Stimulated activated CD4-positive, alpha-beta T cell treated with anti-CD3 and anti-CD28 coated beads, Interleukin-1b, Interleukin-23, amount 100 ng/mL, for 1 hour (primary cell): Measurements from ENCODE around the gene FAM118A.
"Not testable (repeated sequence)": the region's sequence is repeated elsewhere in the genome, so short reads cannot be mapped to it uniquely, and the experiment has no call there.

Source experiments
- DNase-seq, 2 donors: peaks; one replicate each; pipeline ENCODE4 v3.0.0-alpha.2; 2020; ENCODE audit warnings: low read depth in 2 of 2

The FAM118A gene

DNA sequence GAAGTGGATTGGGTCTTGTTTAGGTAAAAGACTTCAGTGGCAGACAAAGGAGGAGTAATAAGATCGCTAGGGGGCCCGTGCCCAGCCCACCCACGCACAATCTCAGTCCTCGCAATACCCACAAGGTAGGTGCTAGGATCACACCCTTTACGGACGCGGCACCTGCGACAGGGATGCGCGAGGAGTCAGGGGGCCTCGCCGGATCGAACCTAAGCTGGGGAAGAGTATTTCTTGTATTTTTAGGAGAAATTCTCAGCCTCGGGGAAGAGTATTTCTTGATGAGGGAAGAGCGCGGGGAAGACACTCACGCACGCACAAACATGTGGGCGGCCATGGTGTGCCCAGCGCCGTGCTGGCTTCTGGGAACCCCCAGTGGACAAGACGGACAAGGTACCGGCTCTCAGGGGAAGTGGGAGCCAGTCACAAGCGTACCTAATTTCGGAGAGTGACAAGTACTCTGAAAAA is 745 bp upstream of the FAM118A start:
- no peak for DNase-seq

DNA sequence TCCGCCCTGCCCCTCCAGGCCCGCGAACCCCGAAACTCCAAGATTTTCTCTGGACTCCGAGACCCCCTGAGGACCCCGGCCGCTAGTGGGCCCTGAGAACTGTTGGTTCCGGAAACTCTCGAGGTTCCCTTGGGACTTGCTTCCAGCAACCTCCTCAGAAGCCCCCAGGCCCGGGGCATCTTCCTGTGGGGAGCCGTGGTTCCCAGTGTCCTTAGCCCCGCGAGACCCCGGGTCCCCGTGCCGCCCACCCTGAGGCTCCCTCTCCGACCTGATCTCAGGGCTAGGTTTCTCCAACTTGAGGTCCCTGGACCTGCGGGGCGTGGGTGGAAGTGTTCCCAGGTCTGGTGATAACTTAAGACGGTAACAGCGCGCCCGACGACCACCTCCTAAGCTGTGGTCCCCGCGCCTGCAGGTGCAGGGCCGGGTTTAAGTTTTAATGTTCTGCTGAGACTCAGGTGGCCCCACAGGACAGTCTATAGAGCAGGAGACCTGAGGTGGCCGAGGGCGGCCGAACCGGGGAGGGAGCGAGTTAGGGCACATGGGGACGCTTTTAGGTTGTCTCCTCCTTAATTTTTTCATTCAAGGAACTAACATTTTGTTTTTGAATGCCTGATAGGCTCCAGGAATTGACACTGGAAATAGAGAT is 720 bp downstream of the FAM118A start:
- DNase-seq = no peak

DNA sequence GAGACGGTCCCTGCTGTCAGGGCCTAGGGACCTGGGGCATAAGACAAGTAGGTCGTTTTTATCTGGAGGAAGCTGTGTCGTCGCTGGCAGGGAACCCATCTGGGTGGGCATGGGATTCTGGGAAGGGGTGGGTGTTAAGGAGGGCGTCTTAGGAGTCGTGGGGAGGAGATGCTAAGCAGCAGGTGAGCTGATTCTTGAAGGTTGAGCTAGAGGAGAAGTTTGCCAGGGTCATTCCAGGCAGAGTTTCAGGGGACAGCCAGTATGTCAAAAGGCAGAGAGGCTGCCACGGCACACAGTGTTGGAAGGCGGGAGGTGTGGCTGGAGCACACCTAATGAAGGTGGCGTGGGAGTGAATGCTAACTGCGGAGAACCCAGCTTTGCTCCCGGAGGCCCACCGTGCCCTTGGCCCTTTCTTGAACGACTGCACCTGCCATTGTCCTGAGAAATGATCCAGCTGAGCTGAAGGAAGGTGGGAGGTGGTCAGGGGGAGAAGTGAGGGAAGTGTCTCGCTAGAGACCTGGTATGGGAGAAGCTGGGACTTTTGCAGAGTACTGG is 1.3 kb downstream of the FAM118A start:
- no peak for DNase-seq

DNA sequence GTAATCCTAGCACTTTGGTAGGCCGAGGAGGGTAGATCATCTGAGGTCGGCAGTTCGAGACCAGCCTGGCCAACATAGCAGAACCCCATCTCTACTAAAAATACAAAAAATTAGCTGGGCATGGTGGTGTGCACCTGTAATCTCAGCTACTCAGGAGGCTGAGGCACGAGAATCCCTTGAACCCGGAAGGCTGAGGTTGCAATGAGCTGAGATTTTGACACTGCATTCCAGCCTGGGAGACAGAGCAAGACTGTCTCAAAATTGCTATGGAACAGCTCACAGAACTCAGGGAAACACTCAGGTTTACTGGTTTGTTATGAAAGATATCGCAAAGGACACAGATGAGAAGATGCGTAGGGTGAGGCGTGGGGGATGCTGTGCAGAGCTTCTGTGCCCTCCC is 2.7 kb downstream of the FAM118A start:
- DNase-seq = no peak

DNA sequence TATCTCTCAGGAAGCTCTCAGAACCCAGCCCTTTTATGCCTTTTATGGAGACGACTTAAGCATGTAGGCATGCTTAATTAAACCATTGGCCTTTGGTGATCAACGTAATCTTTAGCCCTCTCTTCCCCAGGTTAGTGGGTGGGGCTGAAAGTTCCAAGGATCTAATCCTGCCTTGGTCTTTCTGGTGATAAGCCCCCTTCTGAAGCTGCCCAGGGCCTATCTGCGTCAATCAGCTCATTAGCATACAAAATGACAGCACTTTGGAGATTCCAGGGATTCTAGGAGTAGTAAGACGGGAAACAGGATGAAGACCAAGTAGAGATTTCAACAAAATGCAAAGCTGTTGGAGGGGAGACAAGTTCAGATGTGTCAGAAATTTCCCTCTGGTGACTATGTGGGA is 3.1 kb downstream of the FAM118A start:
- no peak for DNase-seq

DNA sequence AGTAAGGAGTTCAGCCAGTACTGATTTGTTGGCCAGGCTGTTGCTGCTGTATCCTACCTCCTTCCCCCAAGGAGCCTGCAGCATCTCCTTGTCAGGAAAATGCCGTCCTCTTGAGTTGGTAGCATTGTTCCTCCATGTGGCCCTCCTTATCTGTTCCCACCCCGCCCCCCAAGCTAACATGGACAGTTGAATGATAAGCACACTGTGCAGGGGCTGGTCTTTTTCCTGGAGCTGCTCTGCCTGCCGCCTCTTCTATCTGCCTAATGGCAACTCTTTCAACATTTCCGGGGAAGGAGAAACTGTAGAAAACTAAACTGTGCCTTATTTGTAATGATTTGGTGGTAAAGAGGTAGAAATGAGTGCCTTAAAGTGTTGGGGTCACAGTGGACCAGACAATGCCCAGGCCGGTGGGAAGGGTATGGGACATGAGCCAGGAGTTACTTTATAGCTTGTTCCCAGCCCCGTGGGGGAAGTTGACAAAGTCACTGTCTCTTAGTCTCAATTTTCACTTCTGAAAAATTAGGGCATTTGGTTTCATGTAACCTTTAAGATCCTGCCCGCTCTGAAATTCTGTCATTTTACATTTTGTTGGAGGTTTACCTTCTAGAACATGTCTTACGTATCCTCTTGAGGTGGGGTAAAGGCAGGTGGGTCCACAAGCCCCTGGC is 4.5 kb downstream of the FAM118A start:
- no peak for DNase-seq

DNA sequence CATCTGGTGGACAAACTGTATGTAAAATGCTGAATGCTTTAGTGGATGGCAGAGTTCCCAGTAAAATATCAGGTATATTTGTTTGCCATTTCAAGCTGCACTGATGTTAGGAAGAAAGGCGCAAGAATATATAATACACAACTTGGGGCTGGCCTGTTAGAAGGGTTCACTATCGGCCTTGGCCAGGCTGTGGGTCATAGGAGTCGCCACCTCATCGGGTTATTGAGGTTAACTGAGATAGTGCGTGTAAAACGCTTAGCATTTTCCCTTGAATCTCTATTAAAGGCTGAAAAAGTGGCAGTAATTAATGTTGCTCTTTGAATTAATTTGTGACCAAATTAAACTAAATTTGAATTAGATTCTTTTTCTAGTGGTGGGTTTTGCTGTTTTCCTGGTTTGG is 5.1 kb downstream of the FAM118A start:
- no peak for DNase-seq

DNA sequence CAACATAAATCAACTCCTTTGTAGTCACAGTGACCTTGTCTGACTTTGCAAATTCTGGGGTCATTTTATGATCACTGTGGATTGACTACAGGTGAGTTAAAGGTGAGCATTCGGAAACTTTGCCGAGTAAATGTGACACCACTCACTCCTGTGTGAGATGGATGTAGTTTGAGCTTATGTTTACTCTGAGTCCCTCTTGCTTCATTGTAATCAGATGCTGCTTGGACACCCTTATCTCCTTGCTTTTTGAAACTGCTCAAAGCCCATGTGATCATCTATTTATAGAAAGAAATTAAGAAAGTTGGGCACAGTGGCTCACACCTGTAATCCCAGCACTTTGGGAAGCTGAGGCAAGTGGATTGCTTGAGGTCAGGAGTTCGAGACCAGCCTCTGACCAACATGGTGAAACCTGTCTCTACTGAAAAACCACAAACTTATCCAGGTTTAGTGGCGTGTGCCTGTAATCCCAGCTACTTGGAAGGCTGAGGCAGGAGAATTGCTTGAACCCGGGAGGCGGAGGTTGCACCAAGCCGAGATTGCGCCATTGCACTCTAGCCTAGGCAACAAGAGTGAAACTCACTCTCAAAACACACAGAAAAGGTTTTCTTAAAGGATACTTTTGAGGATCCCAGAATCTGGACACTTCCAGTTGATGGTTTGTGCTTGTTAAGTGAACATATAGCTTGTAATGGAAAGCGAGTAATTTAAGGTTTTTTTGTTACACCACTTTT is 7.2 kb downstream of the FAM118A start:
- DNase-seq = no peak

DNA sequence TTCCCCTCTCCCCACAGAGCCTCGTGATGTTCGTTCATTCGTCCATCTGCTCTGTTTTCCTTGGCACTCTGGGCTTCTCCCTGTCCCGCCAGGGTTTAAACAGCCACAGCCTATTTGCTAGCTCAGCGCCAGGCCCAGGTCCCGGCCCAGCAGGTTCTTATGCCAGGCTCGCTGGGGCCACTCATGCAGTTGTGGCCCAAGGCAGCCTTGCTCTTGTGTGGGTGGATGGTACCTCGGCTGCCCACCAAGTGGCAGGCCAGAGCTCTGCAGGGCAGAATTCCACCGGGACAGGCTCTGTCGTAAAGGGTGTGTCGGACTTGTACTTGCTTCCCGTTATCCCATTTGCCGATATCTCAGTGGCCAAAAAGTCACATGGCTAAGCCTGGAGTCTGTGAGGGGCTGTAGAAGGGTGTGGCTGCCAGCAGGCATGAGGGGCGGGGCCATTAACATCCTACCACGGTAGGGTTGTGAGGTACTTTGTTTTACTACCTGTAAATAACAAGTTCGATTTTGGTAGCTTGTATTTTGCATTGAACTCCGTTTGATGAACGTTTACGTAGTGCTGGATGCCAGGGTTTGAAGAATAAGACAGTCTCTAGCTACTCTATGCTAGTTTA is 7.9 kb downstream of the FAM118A start:
- DNase-seq = no peak

DNA sequence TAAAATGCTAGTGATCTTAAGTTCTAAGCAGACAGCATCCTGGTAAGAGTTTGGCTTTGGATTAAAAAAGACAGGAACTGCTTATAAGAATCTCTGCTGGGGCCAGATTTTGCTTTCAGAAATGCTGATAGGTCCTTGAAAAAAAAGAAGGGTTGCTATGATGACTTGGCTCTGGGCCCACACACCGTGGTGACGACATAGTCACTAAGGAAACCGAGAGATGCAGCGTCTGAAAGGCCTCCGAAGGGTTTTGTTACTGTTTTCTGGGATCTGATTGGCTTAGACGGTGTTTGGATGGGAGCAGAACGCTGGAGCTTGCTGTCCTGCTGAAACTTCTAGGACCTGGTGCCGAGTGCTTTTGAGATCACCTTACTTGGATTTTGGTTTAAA is 8.4 kb downstream of the FAM118A start:
- DNase-seq = peak; percentile 59 to 65

DNA sequence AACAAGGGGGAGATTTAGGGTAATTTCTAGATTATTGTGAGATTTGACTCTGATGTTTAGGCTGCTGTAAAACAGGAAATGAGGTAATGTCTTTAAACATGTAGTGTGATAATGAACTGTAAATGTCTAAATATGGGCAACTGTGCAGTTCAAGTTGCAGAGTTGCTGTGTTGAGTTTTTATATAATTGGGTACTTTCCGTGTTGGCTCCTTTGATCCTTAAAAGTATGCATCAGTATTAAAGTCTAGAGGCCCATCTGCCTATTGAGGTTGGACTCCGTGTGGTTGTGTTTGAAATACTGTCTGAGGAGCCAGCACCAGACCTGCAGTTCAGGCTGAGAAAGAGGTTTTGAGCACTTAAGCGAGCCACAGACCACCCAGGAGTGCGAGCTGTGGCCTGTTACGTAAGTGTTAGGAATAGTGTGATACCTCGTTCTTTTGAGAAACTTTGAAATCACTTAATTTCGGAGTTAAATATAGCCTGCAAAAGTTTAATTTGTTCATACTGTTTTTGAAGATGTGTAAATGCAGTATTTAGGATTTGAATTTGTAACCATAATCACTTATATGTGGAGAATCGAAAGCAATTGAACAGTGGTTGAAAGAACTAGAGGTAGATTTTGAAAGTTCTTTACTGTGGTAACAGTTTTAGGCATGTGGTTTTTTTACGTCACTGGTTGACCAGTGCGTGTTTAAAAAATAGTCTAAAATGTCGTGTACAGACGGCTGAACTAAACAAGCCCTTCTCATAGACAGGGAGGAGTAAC is 9.0 kb downstream of the FAM118A start:
- peak in 1 of 2 donors; percentile 25 for DNase-seq

DNA sequence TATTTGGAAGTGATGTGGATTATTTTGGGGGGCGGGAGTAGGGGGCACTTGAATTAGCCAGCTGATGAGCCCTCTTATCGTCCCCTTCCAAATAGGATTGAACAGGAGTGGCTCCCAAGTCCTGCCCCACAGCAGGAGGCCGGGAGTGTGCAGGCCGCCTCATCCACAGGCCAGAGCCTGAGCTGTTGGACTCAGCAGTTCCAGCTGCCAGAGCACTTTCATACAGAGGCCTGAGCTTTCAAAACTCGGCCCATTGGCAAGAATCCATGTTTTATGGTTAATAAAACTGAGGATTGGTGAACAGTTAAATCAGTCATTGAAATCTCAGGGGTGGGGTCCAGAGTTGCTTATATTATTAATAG is 9.6 kb downstream of the FAM118A start:
- DNase-seq = no peak

DNA sequence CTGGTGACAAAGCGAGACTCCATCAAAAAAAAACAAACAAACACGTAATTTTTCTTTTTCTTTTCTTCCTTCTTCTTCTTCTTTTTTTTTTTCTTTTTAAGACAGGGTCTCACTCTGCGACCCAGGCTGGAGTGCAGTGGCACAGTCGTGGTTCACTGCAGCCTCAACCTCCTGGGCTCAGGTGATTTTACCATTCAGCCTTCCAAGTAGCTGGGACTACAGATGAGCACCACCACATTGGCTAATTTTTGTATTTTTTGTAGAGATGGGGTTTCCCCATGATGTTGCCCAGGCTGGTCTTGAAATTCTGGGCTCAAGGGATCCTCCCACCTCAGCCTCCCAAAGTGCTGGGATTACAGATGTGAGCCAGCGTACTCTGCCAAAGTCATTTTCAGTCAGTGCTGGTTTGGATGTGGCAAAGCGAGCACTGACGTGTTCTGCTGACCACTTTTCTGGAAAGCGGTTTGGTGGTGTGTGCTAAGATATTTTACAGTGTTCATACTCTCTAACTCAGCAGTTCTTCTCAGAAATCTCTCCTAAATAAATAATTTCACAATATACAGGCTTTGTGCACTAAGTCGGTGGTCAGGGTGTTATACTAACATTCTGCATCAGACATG is 10.7 kb downstream of the FAM118A start:
- DNase-seq = no peak

DNA sequence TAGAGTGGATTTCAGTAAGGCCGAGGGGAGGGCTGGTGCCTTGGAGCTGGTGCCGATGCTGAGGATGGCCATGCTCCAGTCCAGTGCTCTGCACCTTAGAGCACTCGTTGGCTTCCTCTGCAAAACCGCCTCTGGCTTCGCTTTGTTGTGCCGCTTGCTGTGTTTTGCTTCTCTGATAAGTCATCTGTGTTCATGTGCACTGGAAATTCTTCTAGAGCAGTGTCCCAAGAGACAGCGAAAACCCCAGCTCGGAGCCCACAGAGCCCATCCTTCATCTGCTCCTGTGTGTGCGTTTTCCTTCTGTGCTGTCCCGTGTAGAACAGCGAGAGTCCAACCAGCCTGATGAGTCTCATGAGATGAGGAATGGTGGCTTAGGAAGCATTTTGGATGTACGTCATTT is 12.1 kb downstream of the FAM118A start:
- no peak for DNase-seq

DNA sequence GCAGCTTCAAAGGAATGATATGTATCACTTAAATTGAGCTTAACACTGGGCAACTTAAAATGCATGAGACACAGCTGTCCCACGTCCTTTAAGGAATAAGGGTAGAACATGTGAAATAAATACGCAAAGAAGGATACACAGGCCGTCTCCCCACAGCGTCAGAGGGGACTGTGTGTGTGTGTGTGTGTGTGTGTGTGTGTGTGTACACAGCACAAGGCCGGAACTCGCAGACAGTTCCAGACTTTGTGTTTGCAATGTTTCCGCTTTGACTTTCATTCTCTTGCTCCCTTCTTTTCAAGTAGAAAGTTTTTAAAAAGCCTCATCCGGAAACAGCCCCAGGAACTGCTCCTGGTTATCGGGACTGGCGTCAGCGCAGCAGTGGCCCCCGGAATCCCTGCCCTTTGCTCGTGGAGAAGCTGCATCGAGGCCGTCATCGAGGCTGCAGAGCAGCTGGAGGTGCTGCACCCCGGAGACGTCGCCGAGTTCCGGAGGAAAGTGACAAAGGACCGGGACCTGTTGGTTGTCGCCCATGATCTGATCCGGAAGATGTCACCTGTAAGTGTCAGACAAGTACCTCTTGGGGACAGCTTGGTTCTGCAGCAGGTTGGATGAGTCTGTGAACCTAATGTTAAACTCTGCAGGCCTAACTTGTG is 13.3 kb downstream of the FAM118A start:
- no peak for DNase-seq

DNA sequence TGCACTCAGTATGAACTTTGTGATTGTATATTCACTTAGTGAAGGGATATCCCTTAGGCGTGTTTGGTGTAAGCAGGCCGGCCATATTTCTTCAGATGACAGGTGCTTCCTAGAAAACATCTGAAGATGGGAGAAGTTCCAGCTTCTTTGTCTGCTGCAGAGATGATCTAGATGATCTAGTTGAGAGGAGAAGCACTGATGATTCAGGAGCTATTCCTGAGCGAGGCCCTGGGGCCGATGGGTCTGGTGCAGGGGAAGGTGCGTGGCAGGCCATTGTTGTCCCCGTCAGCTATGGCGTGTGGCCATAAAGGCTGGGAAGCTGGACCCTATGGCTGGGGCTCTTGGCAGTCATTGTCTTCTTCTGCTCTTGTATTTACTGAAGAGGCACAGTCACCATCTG is 14.0 kb downstream of the FAM118A start:
- no peak for DNase-seq

DNA sequence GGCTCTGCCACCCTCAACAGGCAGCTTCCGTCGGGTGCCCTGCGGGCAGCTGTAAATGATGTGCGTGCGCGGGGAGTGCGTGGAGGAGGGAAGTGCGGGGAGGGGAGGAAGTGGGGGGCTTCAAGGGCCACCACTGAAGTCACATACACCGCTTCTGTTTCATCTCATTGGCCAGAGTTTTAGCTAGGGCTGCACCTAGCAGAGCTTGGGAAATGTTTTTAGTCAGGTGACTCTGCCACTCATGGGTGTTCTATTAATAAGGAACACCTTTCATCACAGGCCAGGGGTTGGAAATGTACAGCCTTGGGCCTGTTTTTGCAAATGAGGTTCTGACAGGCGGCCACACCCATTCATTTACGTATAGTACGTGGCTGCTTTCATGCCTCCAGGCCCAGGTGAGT is 14.6 kb downstream of the FAM118A start:
- no peak for DNase-seq

DNA sequence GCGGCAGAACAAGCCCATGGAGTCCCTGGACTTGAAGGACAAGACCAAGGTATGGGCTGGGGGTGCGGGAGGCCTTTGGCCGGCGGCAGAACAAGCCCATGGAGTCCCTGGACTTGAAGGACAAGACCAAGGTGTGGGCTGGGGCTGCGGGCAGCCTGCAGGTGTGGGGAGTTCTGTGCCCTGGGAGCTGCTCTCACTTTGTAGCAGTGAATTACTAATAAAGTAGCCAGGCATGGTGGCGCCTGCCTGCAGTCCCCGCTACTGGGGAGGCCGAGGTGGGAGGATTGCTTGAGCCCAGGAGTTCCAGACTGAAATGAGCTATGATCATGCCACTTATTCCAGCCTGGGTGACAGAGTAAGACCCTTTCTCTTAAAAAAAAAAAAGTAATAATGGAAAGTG is 18.5 kb downstream of the FAM118A start:
- not testable (repeated sequence) for DNase-seq

DNA sequence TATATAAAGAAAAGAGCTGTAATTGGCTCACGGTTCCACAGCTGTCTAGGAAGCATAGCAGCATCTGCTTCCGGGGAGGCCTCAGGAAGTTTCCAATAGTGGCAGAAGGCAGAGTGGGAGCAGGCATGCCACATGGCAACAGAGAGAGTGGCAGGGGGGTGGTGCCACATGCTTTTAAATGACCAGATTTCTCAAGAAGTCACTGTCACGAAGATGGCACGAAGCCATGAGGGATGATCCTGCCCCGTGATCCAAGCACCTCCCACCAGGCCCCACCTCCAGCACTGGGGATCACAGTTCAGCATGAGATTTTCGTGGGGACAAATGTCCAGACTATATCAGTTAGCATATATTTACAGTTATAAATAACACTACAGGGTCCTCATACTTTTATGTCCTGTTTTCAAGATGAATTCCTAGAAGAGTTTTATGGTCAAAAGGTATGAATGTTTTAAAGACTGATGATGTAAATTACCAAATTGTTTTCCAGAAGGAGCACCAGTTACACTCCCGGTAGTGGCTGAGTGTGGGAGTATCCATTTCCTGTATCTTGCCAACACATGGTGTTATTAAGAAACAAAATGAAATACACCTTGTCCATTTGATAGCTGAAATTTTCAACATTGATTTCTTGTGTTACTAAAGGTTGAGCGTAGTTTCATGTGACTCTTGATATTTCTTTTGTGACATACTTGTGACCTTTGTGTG is 19.2 kb downstream of the FAM118A start:
- no peak for DNase-seq

DNA sequence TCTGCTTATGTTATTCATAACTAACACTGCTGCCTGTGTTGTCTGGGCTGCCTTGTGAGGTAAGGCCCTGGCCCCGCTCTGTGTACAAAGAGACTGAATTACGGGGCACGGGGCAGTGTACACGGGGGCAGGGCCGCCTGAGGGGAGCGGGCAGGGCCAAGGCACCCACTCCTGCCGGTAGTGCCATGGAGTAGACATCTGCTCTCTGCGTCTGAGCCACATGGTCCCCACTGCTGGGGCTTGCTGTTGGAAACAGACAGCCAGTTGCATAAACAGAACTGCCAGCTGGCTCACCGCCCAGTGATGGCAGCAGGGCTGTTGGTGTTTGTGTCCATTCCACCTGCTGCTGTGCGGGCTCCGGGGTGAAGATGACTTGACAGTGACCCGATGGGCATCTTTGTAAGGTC is 19.8 kb downstream of the FAM118A start:
- DNase-seq = no peak
